ENCODE measurements around the gene B3GALT6.

GRCh38 chr1:1278620-1279019 is 46.6 kb downstream of the B3GALT6 start:
- TF ChIP-seq EZH2phosphoT487 (IDR thresholded peaks at IDR 0.05; ENCODE audit: insufficient read depth, low read depth) (no peak), EZH2 (IDR thresholded peaks at IDR 0.05; ENCODE audit: insufficient read depth, poor library complexity, severe bottlenecking) (no peak)
